NCI-H510A treated with DMSO at 0.1 percent for 48 hours (cell line): Measurements from ENCODE around the gene SLC66A3.

Source experiments
- DNase-seq: peaks from one replicate; lab custom pipeline; 2025; lab: John Stamatoyannopoulos, UW

SLC66A3 gene

GRCh38 chr2:11134349-11134748 is 20.9 kb upstream of the SLC66A3 start:
- DNase-seq: peak; percentile 22

GRCh38 chr2:11140492-11140891 is 14.8 kb upstream of the SLC66A3 start:
- DNase-seq: no peak

- DNase-seq: no peak
These were observed 13.9 kb upstream of the SLC66A3 start for GRCh38 chr2:11141319-11141718.

GRCh38 chr2:11142330-11142729 is 12.9 kb upstream of the SLC66A3 start:
- no peak for DNase-seq

GRCh38 chr2:11142987-11143386 is 12.3 kb upstream of the SLC66A3 start:
- no peak for DNase-seq

GRCh38 chr2:11144077-11144737 is 11.1 kb upstream of the SLC66A3 start:
- DNase-seq: peak; percentile 24

GRCh38 chr2:11144738-11145079 is 10.6 kb upstream of the SLC66A3 start:
- DNase-seq: no peak

GRCh38 chr2:11145350-11145749 is 9.9 kb upstream of the SLC66A3 start:
- DNase-seq: no peak

GRCh38 chr2:11146076-11146475 is 9.2 kb upstream of the SLC66A3 start:
- DNase-seq: no peak

GRCh38 chr2:11147263-11147662 is 8.0 kb upstream of the SLC66A3 start:
- DNase-seq: no peak

GRCh38 chr2:11152591-11152990 is 2.7 kb upstream of the SLC66A3 start:
- DNase-seq: no peak

GRCh38 chr2:11154016-11154922 is 998 bp upstream of the SLC66A3 start:
- DNase-seq: no peak

- peak; percentile 79 for DNase-seq
These were observed 315 bp upstream of the SLC66A3 start for GRCh38 chr2:11154923-11155380.

- DNase-seq: no peak
These were observed 1.3 kb downstream of the SLC66A3 start for GRCh38 chr2:11156396-11157075.

- DNase-seq: no peak
These were observed 2.0 kb downstream of the SLC66A3 start for GRCh38 chr2:11157296-11157695.

- DNase-seq: no peak
These were observed 2.5 kb downstream of the SLC66A3 start for GRCh38 chr2:11157731-11158130.

GRCh38 chr2:11158916-11159573 is 3.8 kb downstream of the SLC66A3 start:
- DNase-seq: no peak

- no peak for DNase-seq
These were observed 4.4 kb downstream of the SLC66A3 start for GRCh38 chr2:11159574-11160170.

GRCh38 chr2:11160256-11160655 is 5.0 kb downstream of the SLC66A3 start:
- no peak for DNase-seq

GRCh38 chr2:11160731-11161455 is 5.6 kb downstream of the SLC66A3 start:
- no peak for DNase-seq

- no peak for DNase-seq
These were observed 6.5 kb downstream of the SLC66A3 start for GRCh38 chr2:11161747-11162146.
